ENCODE data around the gene LHCGR. TPM values are rescaled to one million over a fixed set of nuclear protein-coding genes. Genes with fewer than 3 reads are reported as not detected.

LHCGR gene
- total RNA-seq, 1 experiment from 2014 or later = not detected

- no peak for ATAC-seq
- intact Hi-C loops (cut with micrococcal nuclease; ENCODE audit: unreplicated experiment) (no loop called here), in situ Hi-C loops (cut with HindIII; ENCODE audit: low pct_unique_long_range_greater_than_20kb, low sequenced_read_pairs) (no loop called here)
- DNase-seq (ENCODE audit: low read depth, low spot score) = no peak
- CTCF ChIA-PET = no interaction called here
- Histone ChIP-seq H3K4me1 (ENCODE audit: control insufficient read depth, insufficient read depth, low read length) (no peaks in the 10 kb centered on the region), H3K36me3 (ENCODE audit: control insufficient read depth, insufficient read depth, low read length) (no peaks in the 10 kb centered on the region), H3K27ac (ENCODE audit: low read length) (no peak overlapping the region), H3K9me3 (ENCODE audit: control insufficient read depth, insufficient read depth, low read depth, low read length) (no peaks in the 10 kb centered on the region), H3K4me3 (ENCODE audit: low read depth in 2 of 2, low read length in 2 of 2) (no peak overlapping the region), H3K27me3 (ENCODE audit: control insufficient read depth, insufficient read depth, low read length) (0 out of 2 replicates have a peak, but pooled peaks cover 2% of the 10 kb centered on the region)
- TF ChIP-seq TCF7L2 (IDR thresholded peaks at IDR 0.05; ENCODE audit: low read depth, low read length) (no peak), POLR2AphosphoS5 (IDR thresholded peaks at IDR 0.05; ENCODE audit: low read depth, low read length) (no peak), SIN3A (IDR thresholded peaks at IDR 0.05; ENCODE audit: borderline replicate concordance, insufficient read depth, low read depth, low read length) (no peak), CTCF (IDR thresholded peaks at IDR 0.05) (no peak), REST (IDR thresholded peaks at IDR 0.05; ENCODE audit: insufficient read depth in 1 of 2, low read depth in 2 of 2, low read length in 1 of 2) (no peak)
- BruUV-seq (replicated peaks) = no TSS peak
- POLR2A ChIA-PET = no interaction called here
These were observed 56.1 kb downstream of the LHCGR start for GRCh38 chr2:48699348-48699930.

GRCh38 chr2:48696881-48697280 is 58.6 kb downstream of the LHCGR start:
- ChIA-PET POLR2A (no interaction called here), CTCF (no interaction called here)
- no peak for DNase-seq (ENCODE audit: low read depth, low spot score)
- Histone ChIP-seq H3K27me3 (ENCODE audit: control insufficient read depth, insufficient read depth, low read length) (0 out of 2 replicates have a peak, but pooled peaks cover 2% of the 10 kb centered on the region), H3K36me3 (ENCODE audit: control insufficient read depth, insufficient read depth, low read length) (no peaks in the 10 kb centered on the region), H3K27ac (ENCODE audit: low read length) (no peak overlapping the region), H3K9me3 (ENCODE audit: control insufficient read depth, insufficient read depth, low read depth, low read length) (no peaks in the 10 kb centered on the region), H3K4me1 (ENCODE audit: control insufficient read depth, insufficient read depth, low read length) (no peaks in the 10 kb centered on the region), H3K4me3 (ENCODE audit: low read depth in 2 of 2, low read length in 2 of 2) (no peak overlapping the region)
- no peak for ATAC-seq
- TF ChIP-seq POLR2AphosphoS5 (IDR thresholded peaks at IDR 0.05; ENCODE audit: low read depth, low read length) (no peak), SIN3A (IDR thresholded peaks at IDR 0.05; ENCODE audit: borderline replicate concordance, insufficient read depth, low read depth, low read length) (no peak), CTCF (IDR thresholded peaks at IDR 0.05) (no peak), REST (IDR thresholded peaks at IDR 0.05; ENCODE audit: insufficient read depth in 1 of 2, low read depth in 2 of 2, low read length in 1 of 2) (no peak), TCF7L2 (IDR thresholded peaks at IDR 0.05; ENCODE audit: low read depth, low read length) (no peak)
- intact Hi-C loops (cut with micrococcal nuclease; ENCODE audit: unreplicated experiment) = no loop called here
- in situ Hi-C loops (cut with HindIII; ENCODE audit: low pct_unique_long_range_greater_than_20kb, low sequenced_read_pairs) = no loop called here
- no TSS peak for BruUV-seq (replicated peaks)
